ENCODE results near the gene WWOX.
A peak's percentile ranks its signal among the peaks of the same experiment; 100 is the strongest.

Gene WWOX

GRCh38 chr16:79097166-79097565, 997.7 kb downstream of the WWOX start:
- no peak for DNase-seq

GRCh38 chr16:79097771-79098170, 998.3 kb downstream of the WWOX start:
- no peak for DNase-seq

DNA sequence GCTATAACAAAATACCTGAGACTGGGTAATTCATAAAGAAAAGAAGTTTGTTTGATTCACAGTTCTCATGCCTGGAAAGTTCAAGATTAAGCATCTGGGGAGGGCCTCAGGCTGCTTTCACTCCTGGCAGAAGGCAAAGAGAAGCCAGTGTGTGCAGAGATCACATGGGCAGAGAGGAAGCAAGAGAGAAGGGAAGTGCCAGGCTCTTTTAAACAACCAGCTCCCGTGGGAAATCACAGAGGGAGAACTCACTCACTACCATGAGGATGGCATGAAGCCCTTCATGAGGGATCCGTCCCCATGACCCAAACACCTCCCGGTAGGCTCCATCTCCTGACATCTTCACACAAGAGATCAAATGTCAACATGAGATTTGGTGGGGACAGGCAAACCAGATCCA, 999.5 kb downstream of the WWOX start:
- DNase-seq, result no peak

- DNase-seq, result no peak
These were observed 1000.3 kb downstream of the WWOX start for GRCh38 chr16:79099716-79100115.

- DNase-seq, result peak; percentile 63
These were observed 1001.0 kb downstream of the WWOX start for GRCh38 chr16:79100447-79100846.

GRCh38 chr16:79101491-79101890, 1002.0 kb downstream of the WWOX start:
- DNase-seq, result peak; percentile 20

GRCh38 chr16:79104567-79104966, 1005.1 kb downstream of the WWOX start:
- DNase-seq, result no peak

DNA sequence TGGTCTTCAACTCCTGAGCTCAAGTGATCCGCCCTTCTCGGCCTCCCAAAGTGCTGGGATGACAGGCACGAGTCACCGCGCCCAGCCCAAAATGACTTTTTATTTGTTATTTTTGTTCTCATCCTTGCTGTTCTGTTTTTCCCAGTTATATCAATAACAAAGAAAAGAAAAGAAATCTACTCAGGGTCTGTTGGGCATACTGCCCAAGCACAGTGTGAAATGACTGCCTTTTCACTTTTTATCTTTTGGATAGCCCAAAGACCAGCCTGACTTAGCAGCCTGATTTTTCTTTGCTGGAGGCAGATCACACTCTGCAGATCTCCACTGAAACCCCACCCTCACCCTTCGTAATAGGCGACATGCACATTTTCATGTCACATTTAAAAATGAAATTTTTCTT, 1007.8 kb downstream of the WWOX start:
- no peak for DNase-seq

DNA sequence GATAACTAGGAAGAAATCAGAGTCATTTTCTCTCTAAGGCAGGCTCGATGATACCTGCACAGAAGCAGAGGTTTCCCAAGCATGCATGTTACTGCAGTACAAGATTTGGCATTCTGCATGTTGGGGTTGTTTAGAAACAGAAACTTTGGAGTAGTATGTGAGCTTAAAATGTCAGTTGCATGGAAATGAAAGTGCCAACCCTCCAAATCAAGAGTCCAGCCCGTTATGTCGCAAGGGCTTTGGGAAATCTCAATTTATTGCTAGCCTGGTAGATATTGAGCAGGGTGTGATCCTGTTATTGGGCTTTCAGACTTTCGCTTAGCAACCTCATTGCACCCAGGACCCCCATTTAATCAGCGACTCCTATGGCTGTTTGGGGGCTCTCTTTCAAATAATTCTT, 1010.3 kb downstream of the WWOX start:
- no peak for DNase-seq

GRCh38 chr16:79110242-79110641, 1010.8 kb downstream of the WWOX start:
- no peak for DNase-seq

DNA sequence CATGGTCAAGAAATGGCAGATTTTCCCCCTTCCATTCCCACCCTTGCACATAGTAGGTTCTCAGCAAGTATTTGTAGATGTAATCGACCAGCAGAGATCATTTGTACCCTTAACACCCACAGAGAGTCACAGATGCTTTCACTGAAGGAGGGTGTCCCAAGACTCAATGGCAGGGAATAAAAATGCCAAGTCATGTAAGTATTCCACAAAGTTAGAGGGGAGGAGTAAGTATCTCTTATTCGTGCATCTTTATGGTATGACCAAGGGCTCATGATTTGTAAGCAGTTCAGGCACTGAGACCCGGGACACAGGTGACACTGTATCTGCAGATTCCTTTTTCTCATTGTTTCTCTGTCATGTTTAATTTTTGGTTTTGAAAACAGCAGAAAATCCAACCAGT, 1011.5 kb downstream of the WWOX start:
- no peak for DNase-seq

DNA sequence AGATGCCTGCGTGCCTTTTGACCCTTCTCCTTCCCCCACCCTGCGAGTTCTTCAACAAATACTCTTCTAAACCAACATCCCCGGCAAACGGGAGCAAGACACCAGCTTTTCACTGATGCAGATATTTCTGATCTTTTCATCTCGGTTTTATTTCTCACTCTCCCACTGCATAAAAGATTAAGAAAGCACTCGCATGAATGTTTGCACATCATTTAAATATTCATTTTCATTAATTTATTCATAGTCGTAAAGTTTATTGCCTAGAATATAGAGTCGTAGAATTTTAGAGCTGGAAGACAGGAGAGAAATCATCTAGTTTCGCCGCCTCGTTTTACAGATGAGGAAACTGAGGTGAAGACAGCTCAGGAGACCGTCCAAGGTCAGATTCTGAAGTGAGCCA, 1013.0 kb downstream of the WWOX start:
- DNase-seq, result no peak

DNA sequence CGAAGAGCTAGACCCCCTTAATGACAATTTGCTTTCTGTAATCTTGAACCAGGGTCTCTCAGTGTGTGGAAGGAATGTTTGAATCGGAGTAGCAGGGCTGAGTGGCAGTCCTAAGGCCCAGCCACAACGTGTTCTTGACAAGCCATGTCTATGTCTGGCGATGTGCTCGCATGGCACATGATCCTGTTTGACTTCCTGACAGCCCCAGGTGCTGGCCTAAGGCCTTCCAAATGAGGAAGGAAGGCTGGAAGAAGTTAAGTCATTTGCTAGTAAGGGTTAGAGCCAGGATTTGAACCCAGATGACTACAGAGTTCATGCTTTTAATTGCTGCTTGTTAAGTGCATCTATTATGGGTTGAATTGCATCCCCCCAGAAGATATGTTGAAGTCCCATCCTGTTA, 1014.4 kb downstream of the WWOX start:
- DNase-seq, result no peak

- DNase-seq, result no peak
These were observed 1015.3 kb downstream of the WWOX start for GRCh38 chr16:79114759-79115158.

DNA sequence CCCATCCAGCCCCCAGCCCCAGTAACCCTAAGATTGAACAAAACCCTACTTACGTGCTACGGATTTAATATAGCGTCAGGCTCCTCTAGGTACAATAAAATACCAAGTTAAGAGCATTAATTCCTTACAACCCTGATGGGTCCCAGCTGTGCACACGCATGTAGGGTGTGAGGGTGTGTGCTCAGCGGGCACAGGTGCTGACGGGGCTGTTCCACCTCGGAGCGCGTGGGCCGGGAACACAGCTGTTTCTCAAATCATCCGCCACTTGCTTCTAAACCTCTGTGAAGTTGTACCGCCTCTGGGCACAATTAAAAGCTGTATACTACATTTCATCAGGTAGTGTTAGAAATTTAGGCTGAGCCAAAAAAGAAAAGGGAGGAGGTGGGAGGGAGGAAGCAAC, 1022.5 kb downstream of the WWOX start:
- no peak for DNase-seq

- DNase-seq, result no peak
These were observed 1022.9 kb downstream of the WWOX start for GRCh38 chr16:79122343-79122742.

DNA sequence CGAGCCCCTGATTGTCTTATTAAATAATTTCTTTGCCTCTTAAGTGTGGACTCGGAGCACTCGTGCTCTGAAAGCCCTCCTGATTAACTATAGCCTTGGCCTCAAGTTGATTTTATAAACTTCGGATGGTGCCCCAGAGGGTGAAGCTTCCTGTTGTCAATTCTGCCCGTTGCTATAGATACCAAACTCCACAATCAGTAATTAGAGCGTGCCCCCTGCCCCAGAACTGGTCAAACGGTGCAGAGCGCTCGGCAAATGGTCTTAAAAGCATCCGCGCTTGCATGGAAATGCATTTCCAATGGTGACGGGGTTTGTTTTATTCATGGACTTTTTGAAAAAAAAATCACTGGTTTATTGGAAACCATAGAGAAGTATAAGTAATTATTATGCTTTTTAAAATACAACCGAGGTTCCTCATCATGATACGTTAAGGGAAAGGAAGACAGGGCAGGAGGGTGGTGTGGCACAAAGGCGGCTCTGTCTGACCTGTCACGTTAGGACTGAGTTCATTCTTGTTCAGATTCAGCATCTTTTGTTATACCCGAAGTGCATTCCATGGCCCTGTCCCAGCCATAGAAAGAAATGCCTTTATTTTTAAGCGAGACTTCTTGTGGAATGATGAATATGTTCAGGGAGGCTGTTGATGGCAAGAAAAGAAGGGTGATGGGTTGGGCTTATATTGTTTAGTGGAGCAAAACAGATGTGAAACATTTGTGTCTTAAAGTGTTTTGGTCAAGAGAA, 1024.7 kb downstream of the WWOX start:
- DNase-seq, result no peak

GRCh38 chr16:79127766-79128165, 1028.3 kb downstream of the WWOX start:
- no peak for DNase-seq

DNA sequence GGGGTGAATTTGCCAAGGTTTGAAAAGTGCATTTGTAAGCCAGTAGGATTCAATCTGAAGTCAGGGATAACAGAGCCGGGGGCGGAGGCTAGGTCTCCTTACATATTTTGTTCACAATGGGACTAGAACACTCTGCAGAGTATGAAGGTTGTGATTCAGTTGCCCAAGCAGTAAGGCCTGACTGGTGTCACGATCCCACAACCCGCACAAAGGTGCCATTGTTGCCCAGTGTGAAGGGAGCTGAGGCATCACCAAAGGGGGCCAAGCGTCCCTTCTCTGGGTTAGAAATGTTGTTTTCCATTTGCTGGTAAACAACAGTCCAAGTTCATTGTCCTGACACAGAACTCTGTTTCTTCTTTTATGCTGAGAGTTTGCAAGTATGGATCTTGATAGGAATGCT, 1029.3 kb downstream of the WWOX start:
- no peak for DNase-seq

GRCh38 chr16:79130616-79131015, 1031.2 kb downstream of the WWOX start:
- no peak for DNase-seq

GRCh38 chr16:79131321-79132075, 1032.0 kb downstream of the WWOX start:
- DNase-seq, result no peak

- DNase-seq, result no peak
These were observed 1033.2 kb downstream of the WWOX start for GRCh38 chr16:79132701-79133100.

GRCh38 chr16:79134300-79134699, 1034.8 kb downstream of the WWOX start:
- DNase-seq, result no peak

- DNase-seq, result no peak
These were observed 1037.5 kb downstream of the WWOX start for GRCh38 chr16:79136955-79137354.

Data from DMS79 (cell line).